ENCODE results near the gene DUSP18. TPM values are rescaled to one million over a fixed set of nuclear protein-coding genes. Genes with fewer than 3 reads are reported as not detected.

Gene DUSP18
- total and polyA plus RNA-seq, 7 experiments from 2014 or later: 7.4 to 18.5 (median 12.2) TPM

GRCh38 chr22:30662040-30662439, 5.6 kb downstream of the DUSP18 start:
- peaks cover 13 to 25% (median 18%) of the 10 kb centered on the region in 7 donors for H3K4me1 Mint-ChIP-seq
- no peaks in the 10 kb centered on the region for H3K27me3 Mint-ChIP-seq
- ChIA-PET CTCF (interaction anchor here (1.9 kb wide), 1 partner anchor 27 kb away, joined by 7 read pairs; no protein-coding TSS in a partner anchor), POLR2A (no interaction called here)
- H3K36me3 ChIP-seq (ENCODE audit: control insufficient read depth in 2 of 3, insufficient read depth in 3 of 3, low read length in 3 of 3): peaks cover 0 to 28% (median 0%) of the 10 kb centered on the region in 3 experiments
- H3K27me3 ChIP-seq (ENCODE audit: control insufficient read depth in 2 of 2, insufficient read depth in 2 of 2, low read length in 2 of 2): no peaks in the 10 kb centered on the region
- H3K9me3 ChIP-seq (ENCODE audit: control insufficient read depth in 2 of 3, low read length in 3 of 3): no peaks in the 10 kb centered on the region
- DNase-seq: no peak
- H3K27ac Mint-ChIP-seq: no peak overlapping the region
- no peak overlapping the region for H3K27ac ChIP-seq (ENCODE audit: low read depth, low read length)
- peaks cover 6 to 46% (median 37%) of the 10 kb centered on the region in 5 donors for H3K36me3 Mint-ChIP-seq
- H3K4me3 ChIP-seq (ENCODE audit: low read length): no peak overlapping the region
- ATAC-seq: no peak
- intact Hi-C loops (cut with micrococcal nuclease): no loop called here
- H3K9me3 Mint-ChIP-seq: no peaks in the 10 kb centered on the region
- H3K4me3 Mint-ChIP-seq: no peak overlapping the region
- H3K4me1 ChIP-seq (ENCODE audit: control insufficient read depth in 2 of 2, insufficient read depth in 2 of 2, low read length in 2 of 2): peaks cover 4 to 6% of the 10 kb centered on the region in 2 donors

GRCh38 chr22:30655532-30655931, 12.1 kb downstream of the DUSP18 start:
- Mint-ChIP-seq H3K9me3 (no peaks in the 10 kb centered on the region), H3K27ac (no peak overlapping the region), H3K36me3 (peaks cover 0 to 30% (median 19%) of the 10 kb centered on the region in 5 donors), H3K4me1 (peaks cover 0 to 15% (median 7%) of the 10 kb centered on the region in 7 donors), H3K4me3 (no peak overlapping the region), H3K27me3 (no peaks in the 10 kb centered on the region)
- Histone ChIP-seq H3K9me3 (ENCODE audit: control insufficient read depth in 2 of 3, low read length in 3 of 3) (no peaks in the 10 kb centered on the region), H3K4me1 (ENCODE audit: control insufficient read depth in 2 of 2, insufficient read depth in 2 of 2, low read length in 2 of 2) (no peaks in the 10 kb centered on the region), H3K27ac (ENCODE audit: low read depth, low read length) (no peak overlapping the region), H3K36me3 (ENCODE audit: control insufficient read depth in 2 of 3, insufficient read depth in 3 of 3, low read length in 3 of 3) (no peaks in the 10 kb centered on the region), H3K4me3 (ENCODE audit: low read length) (no peak overlapping the region), H3K27me3 (ENCODE audit: control insufficient read depth in 2 of 2, insufficient read depth in 2 of 2, low read length in 2 of 2) (no peaks in the 10 kb centered on the region)
- ATAC-seq (no peak), DNase-seq (no peak)
- intact Hi-C loops (cut with micrococcal nuclease): no loop called here
- POLR2A ChIA-PET: interaction anchor here (0.6 kb wide), 3 partner anchors 326 to 618 kb away, joined by 5 to 6 read pairs (median 5); no protein-coding TSS in a partner anchor
- CTCF ChIA-PET: no interaction called here

GRCh38 chr22:30654361-30654760, 13.3 kb downstream of the DUSP18 start:
- H3K4me1 Mint-ChIP-seq: peaks cover 0 to 23% (median 0%) of the 10 kb centered on the region in 7 donors
- no peaks in the 10 kb centered on the region for H3K27me3 ChIP-seq (ENCODE audit: control insufficient read depth in 2 of 2, insufficient read depth in 2 of 2, low read length in 2 of 2)
- H3K36me3 ChIP-seq (ENCODE audit: control insufficient read depth in 2 of 3, insufficient read depth in 3 of 3, low read length in 3 of 3): no peaks in the 10 kb centered on the region
- H3K4me3 ChIP-seq (ENCODE audit: low read length): no peak overlapping the region
- H3K9me3 ChIP-seq (ENCODE audit: control insufficient read depth in 2 of 3, low read length in 3 of 3): no peaks in the 10 kb centered on the region
- ChIA-PET POLR2A (no interaction called here), CTCF (no interaction called here)
- no peak overlapping the region for H3K4me3 Mint-ChIP-seq
- peaks cover 0 to 18% (median 11%) of the 10 kb centered on the region in 5 donors for H3K36me3 Mint-ChIP-seq
- DNase-seq (no peak), ATAC-seq (no peak)
- H3K9me3 Mint-ChIP-seq: no peaks in the 10 kb centered on the region
- intact Hi-C loops (cut with micrococcal nuclease): no loop called here
- H3K27me3 Mint-ChIP-seq: no peaks in the 10 kb centered on the region
- no peaks in the 10 kb centered on the region for H3K4me1 ChIP-seq (ENCODE audit: control insufficient read depth in 2 of 2, insufficient read depth in 2 of 2, low read length in 2 of 2)
- H3K27ac ChIP-seq (ENCODE audit: low read depth, low read length): no peak overlapping the region
- no peak overlapping the region for H3K27ac Mint-ChIP-seq

GRCh38 chr22:30652852-30653251, 14.8 kb downstream of the DUSP18 start:
- Mint-ChIP-seq H3K4me3 (no peak overlapping the region), H3K36me3 (peaks cover 0 to 11% (median 9%) of the 10 kb centered on the region in 5 donors), H3K4me1 (peaks cover 0 to 29% (median 0%) of the 10 kb centered on the region in 7 donors), H3K9me3 (no peaks in the 10 kb centered on the region), H3K27me3 (no peaks in the 10 kb centered on the region), H3K27ac (no peak overlapping the region)
- Histone ChIP-seq H3K9me3 (ENCODE audit: control insufficient read depth in 2 of 3, low read length in 3 of 3) (no peaks in the 10 kb centered on the region), H3K4me3 (ENCODE audit: low read length) (no peak overlapping the region), H3K27ac (ENCODE audit: low read depth, low read length) (no peak overlapping the region), H3K27me3 (ENCODE audit: control insufficient read depth in 2 of 2, insufficient read depth in 2 of 2, low read length in 2 of 2) (no peaks in the 10 kb centered on the region), H3K4me1 (ENCODE audit: control insufficient read depth in 2 of 2, insufficient read depth in 2 of 2, low read length in 2 of 2) (no peaks in the 10 kb centered on the region), H3K36me3 (ENCODE audit: control insufficient read depth in 2 of 3, insufficient read depth in 3 of 3, low read length in 3 of 3) (no peaks in the 10 kb centered on the region)
- ATAC-seq (no peak), DNase-seq (no peak)
- intact Hi-C loops (cut with micrococcal nuclease): no loop called here
- CTCF ChIA-PET: no interaction called here
- POLR2A ChIA-PET: no interaction called here

- H3K9me3 ChIP-seq (ENCODE audit: control insufficient read depth in 2 of 3, low read length in 3 of 3): no peaks in the 10 kb centered on the region
- H3K27me3 ChIP-seq (ENCODE audit: control insufficient read depth in 2 of 2, insufficient read depth in 2 of 2, low read length in 2 of 2): no peaks in the 10 kb centered on the region
- peak overlapping the region in 1 of 9 donors; percentile 33 for H3K27ac Mint-ChIP-seq
- H3K27ac ChIP-seq (ENCODE audit: low read depth, low read length): no peak overlapping the region
- ATAC-seq (no peak), DNase-seq (no peak)
- no peaks in the 10 kb centered on the region for H3K9me3 Mint-ChIP-seq
- H3K4me3 Mint-ChIP-seq: no peak overlapping the region
- no peaks in the 10 kb centered on the region for H3K4me1 ChIP-seq (ENCODE audit: control insufficient read depth in 2 of 2, insufficient read depth in 2 of 2, low read length in 2 of 2)
- POLR2A ChIA-PET: no interaction called here
- CTCF ChIA-PET: interaction anchor here (0.6 to 0.9 kb wide), 2 partner anchors 15 to 229 kb away, joined by 3 read pairs; partner anchors contain the start of gene SLC35E4
- H3K36me3 Mint-ChIP-seq: peaks cover 0 to 10% (median 8%) of the 10 kb centered on the region in 5 donors
- no peaks in the 10 kb centered on the region for H3K36me3 ChIP-seq (ENCODE audit: control insufficient read depth in 2 of 3, insufficient read depth in 3 of 3, low read length in 3 of 3)
- H3K4me3 ChIP-seq (ENCODE audit: low read length): no peak overlapping the region
- peaks cover 0 to 31% (median 0%) of the 10 kb centered on the region in 7 donors for H3K4me1 Mint-ChIP-seq
- no peaks in the 10 kb centered on the region for H3K27me3 Mint-ChIP-seq
- intact Hi-C loops (cut with micrococcal nuclease): no loop called here
Measured at GRCh38 chr22:30650508-30651116, 17.1 kb downstream of the DUSP18 start.

- H3K4me1 ChIP-seq (ENCODE audit: control insufficient read depth in 2 of 2, insufficient read depth in 2 of 2, low read length in 2 of 2): no peaks in the 10 kb centered on the region
- intact Hi-C loops (cut with micrococcal nuclease): loop anchor here (1.0 to 2.0 kb wide), 3 partner anchors 15 to 18 kb away; partner anchors contain the start of genes DUSP18 (in 1 of the 2) and SLC35E4 (in 1 of the 2)
- peak overlapping the region in 1 of 10 donors; percentile 23 for H3K4me3 Mint-ChIP-seq
- H3K27me3 Mint-ChIP-seq: no peaks in the 10 kb centered on the region
- ChIA-PET POLR2A (no interaction called here), CTCF (no interaction called here)
- peak in 2 of 9 donors; percentile 16 to 88 for DNase-seq
- H3K4me3 ChIP-seq (ENCODE audit: low read length): no peak overlapping the region
- H3K4me1 Mint-ChIP-seq: peaks cover 0 to 34% (median 0%) of the 10 kb centered on the region in 7 donors
- H3K27ac Mint-ChIP-seq: peak overlapping the region in 1 of 9 donors; percentile 87
- peaks cover 0 to 7% (median 5%) of the 10 kb centered on the region in 5 donors for H3K36me3 Mint-ChIP-seq
- peak; percentile 95 for ATAC-seq
- H3K27me3 ChIP-seq (ENCODE audit: control insufficient read depth in 2 of 2, insufficient read depth in 2 of 2, low read length in 2 of 2): no peaks in the 10 kb centered on the region
- no peaks in the 10 kb centered on the region for H3K9me3 Mint-ChIP-seq
- no peaks in the 10 kb centered on the region for H3K36me3 ChIP-seq (ENCODE audit: control insufficient read depth in 2 of 3, insufficient read depth in 3 of 3, low read length in 3 of 3)
- no peak overlapping the region for H3K27ac ChIP-seq (ENCODE audit: low read depth, low read length)
- H3K9me3 ChIP-seq (ENCODE audit: control insufficient read depth in 2 of 3, low read length in 3 of 3): no peaks in the 10 kb centered on the region
Measured at GRCh38 chr22:30649430-30650007, 18.2 kb downstream of the DUSP18 start.

All from naive thymus-derived CD4-positive, alpha-beta T cell (primary cell).